K562 (cell line): ENCODE results near the gene COQ5. TPM values are rescaled to one million over a fixed set of nuclear protein-coding genes. Genes with fewer than 3 reads are reported as not detected.

Experiments used
- ARID1B ChIP-seq: fragments of 450-650 bp; IDR thresholded peaks from 2 replicates; pipeline ENCODE4 v1.6.1; 2016; ENCODE audit warnings: antibody characterized with exemption, mild to moderate bottlenecking, inconsistent platforms
- E2F1 ChIP-seq: sonication (generic); formaldehyde crosslinking; IDR thresholded peaks from 2 replicates; pipeline ENCODE4 v1.8.1; 2023; ENCODE audit warnings: mild to moderate bottlenecking, missing genetic modification reagents, moderate library complexity
- FOSL1 ChIP-seq: fragments of 200-800 bp; sonication (Bioruptor generic); conservative IDR thresholded peaks from 2 replicates; pipeline ENCODE4 v1.6.1; 2016; ENCODE audit warnings: missing genetic modification characterization, missing compliant biosample characterization
- GTF2F1 ChIP-seq: IDR thresholded peaks from 2 replicates; pipeline ENCODE4 v1.6.1; 2011; ENCODE audit warnings: low read depth, low read length, improper control_type of control experiment
- HDAC3 ChIP-seq: fragments of 450-650 bp; IDR thresholded peaks from 2 replicates; pipeline ENCODE4 v1.6.1; 2018; ENCODE audit warnings: borderline replicate concordance, mild to moderate bottlenecking, moderate library complexity; ENCODE audit not compliant: partially characterized antibody
- HMBOX1 ChIP-seq: sonication (generic); IDR thresholded peaks from 2 replicates; pipeline ENCODE4 v1.6.1; 2016
- HOXB6 ChIP-seq: fragments of 250-450 bp; sonication (Bioruptor Pico); IDR thresholded peaks from 2 replicates; pipeline ENCODE4 v1.5.1; 2022; ENCODE audit warnings: mild to moderate bottlenecking, borderline replicate concordance
- KAT8 ChIP-seq: fragments of 450-650 bp; IDR thresholded peaks from 2 replicates; pipeline ENCODE4 v1.6.1; 2016; ENCODE audit warnings: low read depth, mild to moderate bottlenecking
- PBX2 ChIP-seq, 2 experiments: IDR thresholded peaks in 1 of 2; conservative IDR thresholded peaks in 1 of 2; 2 replicates each; pipeline ENCODE4 v1.6.1; 2016; ENCODE audit warnings: low read depth in 2 of 2, mild to moderate bottlenecking in 1 of 2, missing compliant biosample characterization in 1 of 2, missing genetic modification characterization in 1 of 2, moderate library complexity in 1 of 2
- SAFB2 ChIP-seq: fragments of 200-400 bp; formaldehyde crosslinking; IDR thresholded peaks from 2 replicates; pipeline ENCODE4 v1.6.1; 2018; ENCODE audit warnings: borderline replicate concordance, low read length, low read depth, moderate library complexity; ENCODE audit not compliant: severe bottlenecking
- TAL1 ChIP-seq: fragments of 450-650 bp; IDR thresholded peaks from 2 replicates; pipeline ENCODE4 v1.6.1; 2016; ENCODE audit warnings: mild to moderate bottlenecking
- ZNF77 ChIP-seq: fragments of 250-450 bp; sonication (Bioruptor Pico); IDR thresholded peaks from 2 replicates; pipeline ENCODE4 v1.5.0; 2020
- polyA plus RNA-seq, 8 experiments: library from polyadenylated mRNA; depleted of rRNA in 4 of 8; stranded (reverse) in 5 of 8; unstranded in 3 of 8; fragments of >200 nt; fragmentation: Nextera tagmentation in 2 of 8; fragmentation: Illumina TruSeq in 1 of 8; extraction: Ambion mirVana in 2 of 8; extraction: Trizol in 1 of 8; gene quantifications; 2 replicates each; pipeline versions ENCODE4 v1.2.1 to v1.2.3, GENCODE V29; 2011 to 2014; ENCODE audit warnings: inconsistent platforms in 1 of 8, missing spikeins in 1 of 8
- total RNA-seq, 7 experiments: library from RNA; depleted of rRNA in 6 of 7; stranded (reverse); fragments of >200 nt in 6 of 7; fragmentation: Illumina TruSeq in 2 of 7; extraction: Trizol in 2 of 7; gene quantifications; 2 replicates each; pipeline versions ENCODE4 v1.2.1 to v1.2.3, GENCODE V29; 2011 to 2021; ENCODE audit warnings: low replicate concordance in 1 of 7
- TF ChIP-seq, protein P1 (sequence below): fragments of 250-450 bp; sonication (Bioruptor Pico); IDR thresholded peaks from 2 replicates; pipeline ENCODE4 v1.8.0; 2021; ENCODE audit warnings: moderate library complexity, mild to moderate bottlenecking, inconsistent platforms
- TF ChIP-seq, protein P2 (sequence below): fragments of 450-650 bp; IDR thresholded peaks from 2 replicates; pipeline ENCODE4 v1.6.1; 2018; ENCODE audit not compliant: partially characterized antibody
- TF ChIP-seq, protein P3 (sequence below): fragments of 450-650 bp; formaldehyde crosslinking; IDR thresholded peaks from 2 replicates; pipeline ENCODE4 v1.4.0; 2022; ENCODE audit warnings: missing genetic modification characterization
- TF ChIP-seq, protein P4 (sequence below): sonication (generic); formaldehyde crosslinking; IDR thresholded peaks from 2 replicates; pipeline ENCODE4 v1.9.0; 2022; ENCODE audit warnings: mild to moderate bottlenecking, missing genetic modification reagents

COQ5 gene
- total and polyA plus RNA-seq, 9 of the 15 experiments (the other 6 are each of a cell fraction or from before 2014, with no cell fraction given) = 19.2 to 59.7 (median 30.4) TPM

GRCh38 chr12:120540445-120540844 is 11.5 kb upstream of the COQ5 start (continued):
- TF ChIP-seq ARID1B = peak; percentile 100
- peak; percentile 100 for TF ChIP-seq TAL1
- no peak for TF ChIP-seq SAFB2
- TF ChIP-seq KAT8 = no peak
- no peak for TF ChIP-seq HOXB6 (CRISPR knock-in tag)
- 0 out of 2 replicates have a peak, but pooled peaks have one; percentile 41 for TF ChIP-seq E2F1
- peak; percentile 99 for TF ChIP-seq HMBOX1
- TF ChIP-seq, protein P1, sequence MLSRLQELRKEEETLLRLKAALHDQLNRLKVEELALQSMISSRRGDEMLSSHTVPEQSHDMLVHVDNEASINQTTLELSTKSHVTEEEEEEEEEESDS = no peak
- peak; percentile 96 for TF ChIP-seq HDAC3
- TF ChIP-seq, protein P2, sequence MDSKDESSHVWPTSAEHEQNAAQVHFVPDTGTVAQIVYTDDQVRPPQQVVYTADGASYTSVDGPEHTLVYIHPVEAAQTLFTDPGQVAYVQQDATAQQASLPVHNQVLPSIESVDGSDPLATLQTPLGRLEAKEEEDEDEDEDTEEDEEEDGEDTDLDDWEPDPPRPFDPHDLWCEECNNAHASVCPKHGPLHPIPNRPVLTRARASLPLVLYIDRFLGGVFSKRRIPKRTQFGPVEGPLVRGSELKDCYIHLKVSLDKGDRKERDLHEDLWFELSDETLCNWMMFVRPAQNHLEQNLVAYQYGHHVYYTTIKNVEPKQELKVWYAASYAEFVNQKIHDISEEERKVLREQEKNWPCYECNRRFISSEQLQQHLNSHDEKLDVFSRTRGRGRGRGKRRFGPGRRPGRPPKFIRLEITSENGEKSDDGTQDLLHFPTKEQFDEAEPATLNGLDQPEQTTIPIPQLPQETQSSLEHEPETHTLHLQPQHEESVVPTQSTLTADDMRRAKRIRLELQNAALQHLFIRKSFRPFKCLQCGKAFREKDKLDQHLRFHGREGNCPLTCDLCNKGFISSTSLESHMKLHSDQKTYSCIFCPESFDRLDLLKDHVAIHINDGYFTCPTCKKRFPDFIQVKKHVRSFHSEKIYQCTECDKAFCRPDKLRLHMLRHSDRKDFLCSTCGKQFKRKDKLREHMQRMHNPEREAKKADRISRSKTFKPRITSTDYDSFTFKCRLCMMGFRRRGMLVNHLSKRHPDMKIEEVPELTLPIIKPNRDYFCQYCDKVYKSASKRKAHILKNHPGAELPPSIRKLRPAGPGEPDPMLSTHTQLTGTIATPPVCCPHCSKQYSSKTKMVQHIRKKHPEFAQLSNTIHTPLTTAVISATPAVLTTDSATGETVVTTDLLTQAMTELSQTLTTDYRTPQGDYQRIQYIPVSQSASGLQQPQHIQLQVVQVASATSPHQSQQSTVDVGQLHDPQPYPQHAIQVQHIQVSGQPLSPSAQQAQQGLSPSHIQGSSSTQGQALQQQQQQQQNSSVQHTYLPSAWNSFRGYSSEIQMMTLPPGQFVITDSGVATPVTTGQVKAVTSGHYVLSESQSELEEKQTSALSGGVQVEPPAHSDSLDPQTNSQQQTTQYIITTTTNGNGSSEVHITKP = peak; percentile 23
- peak; percentile 82 for TF ChIP-seq FOSL1 (tag)
- TF ChIP-seq, protein P3, sequence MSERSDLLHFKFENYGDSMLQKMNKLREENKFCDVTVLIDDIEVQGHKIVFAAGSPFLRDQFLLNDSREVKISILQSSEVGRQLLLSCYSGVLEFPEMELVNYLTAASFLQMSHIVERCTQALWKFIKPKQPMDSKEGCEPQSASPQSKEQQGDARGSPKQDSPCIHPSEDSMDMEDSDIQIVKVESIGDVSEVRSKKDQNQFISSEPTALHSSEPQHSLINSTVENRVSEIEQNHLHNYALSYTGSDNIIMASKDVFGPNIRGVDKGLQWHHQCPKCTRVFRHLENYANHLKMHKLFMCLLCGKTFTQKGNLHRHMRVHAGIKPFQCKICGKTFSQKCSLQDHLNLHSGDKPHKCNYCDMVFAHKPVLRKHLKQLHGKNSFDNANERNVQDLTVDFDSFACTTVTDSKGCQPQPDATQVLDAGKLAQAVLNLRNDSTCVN (CRISPR knock-in tag) = no peak
- TF ChIP-seq, protein P4, sequence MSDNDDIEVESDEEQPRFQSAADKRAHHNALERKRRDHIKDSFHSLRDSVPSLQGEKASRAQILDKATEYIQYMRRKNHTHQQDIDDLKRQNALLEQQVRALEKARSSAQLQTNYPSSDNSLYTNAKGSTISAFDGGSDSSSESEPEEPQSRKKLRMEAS (CRISPR knock-in tag) = no peak
- TF ChIP-seq PBX2 (CRISPR knock-in tag; IDR thresholded peaks at IDR 0.05; ENCODE audit: low read depth) = no peak
- peak; percentile 89 for TF ChIP-seq PBX2 (tag; conservative IDR thresholded peaks at IDR 0.05; ENCODE audit: low read depth)
- TF ChIP-seq GTF2F1 = no peak
- no peak for TF ChIP-seq ZNF77 (CRISPR knock-in tag)
